Renal cortex interstitium (tissue), 11 donors: ENCODE data around the gene CAPS. TPM values are rescaled to one million over a fixed set of nuclear protein-coding genes. Genes with fewer than 3 reads are reported as not detected.

ENCODE experiments used
- DNase-seq, 11 donors: peaks; one replicate each; pipeline ENCODE4 v3.0.0-alpha.2; 2013; ENCODE audit warnings: low read depth in 9 of 11, low spot score in 4 of 11; ENCODE audit errors: extremely low read depth in 1 of 11
- polyA plus RNA-seq, 3 donors: library from polyadenylated mRNA; unstranded; fragments of 120-200 nt; gene quantifications; one replicate each; pipeline ENCODE4 v1.2.1, GENCODE V29; 2013; ENCODE audit not compliant: insufficient read length in 3 of 3

CAPS gene
- polyA plus RNA-seq, 3 donors, result 16.6 to 43.9 (median 29.6) TPM

DNA sequence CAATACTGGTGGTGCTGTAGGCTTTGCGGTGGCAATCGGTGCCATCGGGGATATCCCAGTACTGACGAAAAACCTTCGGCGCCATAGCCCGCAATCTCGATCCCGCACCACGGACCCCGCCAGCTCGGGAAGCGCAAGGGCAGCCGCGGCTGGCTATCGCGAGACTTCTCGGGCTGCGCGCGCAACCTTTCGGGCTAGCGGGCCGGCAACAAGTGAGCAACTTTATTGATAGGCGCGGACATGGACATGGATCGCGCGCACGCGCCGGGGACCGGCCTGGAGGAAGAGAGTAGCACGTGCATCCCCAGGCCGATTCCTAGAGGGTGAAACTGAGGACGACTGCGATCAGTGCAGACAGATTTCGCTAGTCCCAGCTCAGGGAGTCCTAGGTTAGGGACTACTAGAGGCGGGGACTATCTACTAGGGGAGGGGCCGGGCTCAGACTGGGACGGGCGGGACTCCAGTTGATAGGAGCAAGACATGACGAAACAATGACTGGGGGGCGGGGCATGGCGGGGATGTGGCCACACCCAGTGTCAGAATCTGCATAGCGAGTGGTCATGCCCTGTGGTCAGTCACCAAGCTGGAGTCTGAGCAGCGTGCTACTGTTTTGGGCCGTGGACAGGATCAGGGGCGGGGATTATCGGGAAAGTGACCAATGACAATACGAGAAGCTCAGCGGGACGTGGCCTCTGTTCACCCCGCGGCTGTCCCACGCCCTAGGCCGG, 10.3 kb upstream of the CAPS start, which contains the start of gene NDUFA11:
NDUFA11 (minus strand) TSS at position 167 of the 728 bp plus-strand sequence; CDS start at position 85, 82 bp downstream.
- DNase-seq, result peak; percentile 85 to 97 (median 94)

DNA sequence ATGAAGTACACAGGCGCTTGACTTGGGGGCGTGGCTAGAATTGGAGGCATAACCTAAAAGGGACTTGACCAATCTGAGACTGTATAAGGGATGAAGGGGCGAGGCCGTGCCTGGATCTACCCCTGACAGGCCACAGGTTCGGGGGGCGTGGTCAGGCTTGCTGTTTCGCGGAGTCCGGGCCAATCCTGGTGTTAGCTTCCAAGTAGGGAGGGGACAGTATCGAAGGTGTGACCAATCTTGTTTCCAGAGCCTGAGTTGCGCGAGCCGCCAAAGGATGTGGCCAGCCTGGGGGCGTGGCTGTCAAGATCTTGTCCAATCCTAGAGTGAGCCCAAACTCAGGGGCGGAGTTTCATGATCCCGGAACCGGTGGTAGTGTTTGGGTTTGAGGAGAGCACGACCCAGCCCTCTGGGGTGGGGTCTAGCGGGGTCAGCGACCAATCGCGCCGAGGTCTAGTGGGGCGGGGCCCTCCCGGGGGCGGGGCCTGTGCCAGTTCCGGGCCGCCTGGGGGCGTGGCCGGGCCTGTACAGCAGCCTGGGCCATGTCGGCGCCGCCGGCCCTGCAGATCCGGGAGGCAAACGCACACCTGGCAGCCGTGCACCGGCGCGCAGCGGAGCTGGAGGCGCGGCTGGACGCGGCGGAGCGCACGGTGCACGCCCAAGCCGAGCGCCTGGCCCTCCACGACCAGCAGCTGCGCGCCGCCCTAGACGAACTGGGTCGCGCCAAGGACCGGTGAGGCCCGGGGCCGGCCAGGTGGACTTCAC, 9.5 kb upstream of the CAPS start, which contains the start of gene VMAC:
VMAC (plus strand) TSS at position 521 of the 762 bp plus-strand sequence; CDS start at position 540, 19 bp downstream.
- DNase-seq, result peak; percentile 97 to 100 (median 100)

DNA sequence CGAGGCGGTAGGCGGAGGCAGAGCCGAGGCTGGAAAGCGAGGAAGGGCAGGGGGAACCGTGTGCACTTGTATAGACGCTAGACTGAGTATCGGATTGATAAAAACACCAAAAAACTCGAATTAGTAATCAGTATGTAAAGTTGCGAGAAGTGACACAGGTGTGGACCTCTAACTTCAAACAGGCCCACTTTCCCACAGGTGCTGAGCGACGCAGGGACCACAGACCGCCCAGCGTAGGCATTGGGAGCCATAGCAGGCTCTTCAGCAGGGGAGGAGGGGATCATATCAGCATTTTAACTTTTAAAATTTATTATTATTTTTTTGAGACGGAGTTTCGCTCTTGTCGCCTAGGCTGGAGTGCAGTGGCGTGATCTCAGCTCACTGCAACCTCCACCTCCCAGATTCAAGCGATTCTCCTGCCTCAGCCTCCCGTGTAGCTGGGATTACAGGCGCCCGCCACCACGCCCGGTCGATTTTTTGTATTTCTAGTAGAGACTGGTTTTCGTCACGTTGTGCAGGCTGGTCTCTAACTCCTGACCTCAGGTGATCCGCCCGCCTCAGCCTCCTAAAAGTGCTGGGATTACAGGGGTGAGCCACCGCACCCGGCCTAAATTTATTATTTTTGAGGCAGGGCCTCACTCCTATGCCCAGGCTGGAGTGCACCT, 8.8 kb upstream of the CAPS start:
- DNase-seq, result no peak

DNA sequence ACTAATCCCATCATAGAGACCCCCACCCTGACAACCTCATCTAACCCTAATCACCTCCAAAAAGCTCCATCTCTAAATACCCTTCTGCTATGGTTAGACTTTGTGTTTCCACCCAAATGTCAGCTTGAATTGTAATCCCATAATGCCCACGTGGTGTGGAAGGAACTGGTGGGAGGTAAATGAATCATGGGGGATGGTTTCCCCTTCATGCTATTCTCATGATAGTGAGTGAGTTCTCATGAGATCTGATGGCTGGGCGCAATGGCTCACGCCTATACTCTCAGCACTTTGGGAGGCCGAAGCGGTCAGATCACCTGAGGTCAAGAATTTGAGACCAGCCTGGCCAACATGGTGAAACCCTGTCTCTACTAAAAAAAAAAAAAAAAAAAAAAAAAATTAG, 6.8 kb upstream of the CAPS start:
- no peak for DNase-seq

DNA sequence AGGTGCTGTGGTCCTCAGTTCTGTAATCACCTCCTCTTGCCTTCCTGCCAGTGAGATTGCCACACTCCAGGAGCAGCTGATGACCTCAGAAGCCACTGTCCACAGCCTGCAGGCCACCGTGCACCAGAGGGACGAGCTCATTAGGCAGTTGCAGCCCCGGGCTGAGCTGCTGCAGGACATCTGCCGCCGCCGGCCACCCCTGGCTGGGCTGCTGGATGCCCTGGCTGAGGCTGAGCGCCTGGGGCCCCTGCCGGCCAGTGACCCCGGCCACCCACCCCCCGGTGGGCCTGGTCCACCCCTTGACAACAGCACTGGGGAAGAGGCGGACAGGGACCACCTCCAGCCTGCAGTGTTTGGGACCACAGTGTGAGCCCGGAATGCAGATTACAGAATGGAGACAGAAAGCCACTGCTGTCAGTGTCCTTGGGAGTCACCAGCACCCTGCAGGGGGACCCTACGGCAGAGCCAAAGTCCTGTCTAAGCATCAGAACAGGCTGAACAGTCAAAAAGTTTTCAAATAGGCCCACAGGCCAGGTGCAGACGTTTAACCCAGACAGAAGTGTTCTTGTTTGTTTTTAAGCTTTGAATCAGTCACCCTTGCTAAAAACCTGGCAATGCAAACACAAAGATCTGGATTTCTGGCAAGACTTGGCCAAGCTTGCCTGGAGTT, 5.1 kb upstream of the CAPS start:
- DNase-seq, result no peak

DNA sequence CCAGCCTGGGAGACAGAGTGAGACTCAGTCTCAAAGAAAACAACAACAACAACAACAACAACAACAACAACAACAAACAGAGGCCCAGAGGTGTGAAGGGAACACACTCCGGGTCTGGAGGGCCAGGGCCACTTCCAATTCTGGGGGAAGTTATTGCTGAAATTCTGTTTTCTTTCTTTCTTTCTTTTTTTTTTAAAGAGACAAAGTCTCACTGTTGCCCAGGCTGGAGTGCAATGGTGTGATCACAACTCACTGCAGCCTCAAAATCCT, 3.5 kb upstream of the CAPS start:
- no peak for DNase-seq

DNA sequence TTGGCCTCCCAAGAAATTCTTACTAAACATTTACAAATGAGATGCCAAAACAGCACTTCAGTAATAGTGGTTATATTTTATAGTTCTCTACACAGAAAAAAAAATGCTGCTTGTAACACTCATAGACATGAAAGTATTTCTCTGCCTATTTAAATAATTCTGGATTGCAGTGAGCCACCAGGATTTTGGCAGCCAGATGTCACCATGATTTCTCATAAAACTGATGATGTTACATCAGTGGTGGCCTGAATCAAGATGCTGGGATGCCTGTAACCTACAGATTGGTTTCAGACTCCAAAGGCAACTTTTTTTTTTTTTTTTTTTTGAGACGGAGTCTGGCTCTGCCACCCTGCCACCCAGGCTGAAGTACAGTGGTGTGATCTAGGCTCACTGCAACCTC, 2.7 kb upstream of the CAPS start:
- no peak for DNase-seq

DNA sequence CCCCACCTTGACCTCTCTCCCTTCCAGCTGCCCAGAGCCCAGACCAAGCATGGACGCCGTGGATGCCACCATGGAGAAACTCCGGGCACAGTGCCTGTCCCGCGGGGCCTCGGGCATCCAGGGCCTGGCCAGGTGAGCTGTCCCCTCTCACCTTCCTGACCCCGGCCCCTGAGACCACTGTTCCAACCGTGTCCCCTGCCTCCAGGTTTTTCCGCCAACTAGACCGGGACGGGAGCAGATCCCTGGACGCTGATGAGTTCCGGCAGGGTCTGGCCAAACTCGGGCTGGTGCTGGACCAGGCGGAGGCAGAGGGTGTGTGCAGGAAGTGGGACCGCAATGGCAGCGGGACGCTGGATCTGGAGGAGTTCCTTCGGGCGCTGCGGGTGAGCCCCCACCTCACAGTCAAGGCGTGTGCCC, 312 bp downstream of the CAPS start:
- DNase-seq, result no peak

DNA sequence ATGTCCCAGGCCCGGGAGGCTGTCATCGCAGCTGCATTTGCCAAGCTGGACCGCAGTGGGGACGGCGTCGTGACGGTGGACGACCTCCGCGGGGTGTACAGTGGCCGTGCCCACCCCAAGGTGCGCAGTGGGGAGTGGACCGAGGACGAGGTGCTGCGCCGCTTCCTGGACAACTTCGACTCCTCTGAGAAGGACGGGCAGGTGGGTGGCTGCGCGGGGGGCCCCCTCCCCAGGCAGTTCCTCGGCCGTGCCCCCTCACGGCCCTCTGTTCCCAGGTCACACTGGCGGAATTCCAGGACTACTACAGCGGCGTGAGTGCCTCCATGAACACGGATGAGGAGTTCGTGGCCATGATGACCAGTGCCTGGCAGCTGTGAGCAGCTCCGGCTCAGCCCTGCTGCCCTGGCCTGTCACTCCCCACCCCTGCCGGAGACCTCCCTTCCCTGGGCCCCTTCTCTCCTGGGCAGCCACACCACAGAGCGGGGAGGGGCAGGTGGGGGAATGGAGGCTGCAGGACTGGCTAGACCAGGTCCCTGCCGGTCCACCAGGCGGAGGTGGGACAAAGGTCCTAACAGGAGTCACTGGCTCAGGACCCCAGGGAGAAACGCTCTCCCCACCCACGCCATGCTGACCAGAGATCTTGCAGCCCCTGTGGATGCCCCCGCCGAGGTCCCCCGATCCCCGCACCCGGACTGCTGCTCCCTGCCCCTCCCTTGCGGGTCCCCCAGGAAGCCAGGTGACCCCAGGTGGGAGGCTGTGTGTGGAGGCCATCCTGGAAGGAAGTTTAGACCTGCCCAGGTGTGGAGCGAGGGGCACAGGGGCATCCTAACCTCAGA, 1.1 kb downstream of the CAPS start:
- DNase-seq, result peak in 2 of 11 donors; percentile 53 to 74

DNA sequence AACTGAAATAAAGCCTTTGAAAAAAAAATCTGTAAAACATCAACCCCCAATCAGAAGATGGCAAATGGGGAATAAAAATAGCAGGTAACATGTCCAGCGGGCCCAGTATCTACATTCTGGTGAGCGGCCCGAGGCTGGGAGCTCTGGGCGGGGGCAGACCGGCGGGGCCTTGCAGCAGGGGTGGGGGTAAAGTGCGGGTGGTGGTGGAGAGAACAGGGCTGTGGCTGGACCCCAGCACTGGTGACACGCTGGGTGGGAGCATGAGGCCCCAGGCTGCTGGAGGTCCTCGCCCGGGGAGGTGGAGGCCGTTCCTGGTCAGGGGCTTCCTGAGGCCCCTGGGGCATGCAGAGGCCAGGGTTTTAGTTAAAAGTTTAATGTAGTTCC, 1.7 kb downstream of the CAPS start:
- no peak for DNase-seq

DNA sequence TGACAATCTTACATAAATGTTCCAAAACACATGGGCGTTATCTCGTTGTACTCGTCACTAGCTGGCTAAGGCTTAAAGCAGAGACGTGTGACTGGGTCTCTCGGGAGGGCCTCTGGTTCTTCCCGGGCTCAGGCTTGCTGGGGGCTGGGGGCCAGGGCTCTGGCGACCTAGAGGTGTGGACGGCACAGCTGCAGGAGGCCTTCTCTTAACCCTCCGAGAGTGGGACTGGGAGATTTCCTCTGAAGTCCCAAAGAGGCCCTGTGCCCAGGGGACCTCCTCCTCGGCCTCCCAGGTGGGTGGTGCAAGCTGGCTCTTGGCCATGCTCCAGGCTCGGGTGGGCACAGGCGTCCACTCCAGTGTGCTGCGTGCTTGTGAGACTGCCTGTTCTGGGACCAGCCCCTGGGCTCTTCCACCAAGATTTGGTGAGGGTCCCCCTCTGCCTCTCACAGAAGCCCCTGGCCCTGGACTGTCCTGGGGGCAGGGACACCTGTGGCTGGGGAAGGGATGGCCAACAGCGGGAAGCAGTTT, 2.2 kb downstream of the CAPS start:
- no peak for DNase-seq

DNA sequence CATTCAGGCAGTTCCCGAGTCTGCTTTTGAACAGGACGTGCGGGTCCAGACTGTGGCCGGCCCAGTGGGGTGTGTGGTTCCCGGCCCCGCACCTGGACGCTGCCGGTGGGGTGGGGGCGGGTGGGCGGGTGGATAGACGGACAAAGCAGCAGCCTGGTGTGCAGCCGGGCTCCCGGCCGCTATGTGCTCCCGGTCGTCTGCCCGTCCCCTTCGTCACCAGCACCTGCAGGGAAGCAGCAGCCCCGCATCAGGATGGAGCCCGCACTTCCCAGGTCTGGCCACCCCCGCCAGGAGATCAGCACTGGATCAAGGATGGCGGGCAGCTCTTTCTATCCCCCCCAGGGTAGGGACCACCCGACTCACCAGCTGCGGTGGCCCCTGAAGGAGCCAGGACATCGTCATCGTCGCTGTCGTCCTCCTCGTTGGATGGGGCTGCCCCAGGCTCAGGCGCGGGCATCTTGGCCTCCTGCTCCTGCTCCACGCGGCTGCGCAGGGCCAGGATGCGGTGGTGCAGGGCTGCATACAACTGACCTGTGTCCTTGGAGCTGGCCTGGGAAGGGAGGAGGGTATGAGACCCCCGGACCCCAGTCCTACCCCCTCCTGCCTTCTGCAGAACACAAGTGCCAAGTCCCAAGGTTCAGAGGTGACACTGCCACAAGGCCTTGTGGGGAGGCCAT, 3.5 kb downstream of the CAPS start:
- DNase-seq, result no peak

DNA sequence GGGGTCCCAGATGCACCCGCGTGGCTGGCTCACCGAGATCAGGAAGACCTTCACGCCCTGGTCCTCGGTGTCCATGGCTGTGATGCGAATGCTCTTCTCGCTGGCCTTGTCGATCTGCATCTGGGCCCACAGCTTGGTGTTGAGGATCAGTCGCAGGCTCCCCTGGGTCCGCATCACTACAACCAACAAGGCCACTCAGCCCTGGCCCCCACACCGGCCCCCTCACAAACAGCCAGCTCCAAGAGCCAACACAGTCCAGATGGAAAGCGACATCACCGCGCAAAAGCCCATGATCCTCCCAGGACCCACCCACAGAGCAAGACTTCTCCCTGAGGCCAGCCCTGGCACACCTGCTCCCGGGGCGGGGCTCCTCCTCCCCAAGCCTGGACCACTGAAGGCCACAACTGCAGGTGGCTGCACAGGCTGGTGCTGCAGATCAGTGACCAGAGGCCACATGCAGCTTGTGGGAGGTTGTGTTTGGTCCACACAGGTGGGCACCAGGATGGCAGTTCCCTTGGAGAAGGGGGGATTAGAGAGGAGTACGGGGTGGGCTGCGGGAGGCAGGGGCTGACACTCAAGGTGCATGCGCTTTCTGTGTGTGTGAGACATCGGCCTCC, 4.5 kb downstream of the CAPS start:
- DNase-seq, result no peak

DNA sequence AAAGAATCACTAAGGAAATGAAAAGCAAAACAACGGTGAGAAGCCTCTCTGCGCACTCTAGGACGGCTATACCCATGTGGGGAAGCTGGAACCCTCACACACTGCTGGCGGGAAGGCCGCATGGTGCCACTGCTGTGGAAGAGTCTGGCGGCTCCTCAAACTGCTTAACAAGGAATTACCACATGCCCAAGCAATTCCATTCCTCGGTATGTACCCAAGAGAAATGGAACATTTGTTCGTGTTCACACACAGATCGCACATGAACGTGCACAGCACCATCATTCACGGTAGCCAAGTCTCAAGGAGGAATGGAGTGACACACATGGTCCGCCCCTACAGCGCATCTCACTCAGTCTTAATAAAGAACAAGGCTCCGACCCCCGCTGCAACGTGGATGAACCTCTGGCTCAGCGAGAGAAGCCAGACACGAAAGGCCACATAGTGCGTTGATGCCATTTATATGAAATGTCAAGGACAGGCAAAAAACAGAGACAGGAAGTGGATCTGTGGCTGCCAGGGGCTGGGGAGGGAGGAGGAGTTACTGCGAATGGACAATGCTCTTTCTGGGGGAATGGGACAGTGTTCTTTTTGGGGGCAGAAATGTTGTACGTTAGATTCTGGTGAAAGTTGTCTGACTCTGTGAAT, 7.6 kb downstream of the CAPS start:
- no peak for DNase-seq

DNA sequence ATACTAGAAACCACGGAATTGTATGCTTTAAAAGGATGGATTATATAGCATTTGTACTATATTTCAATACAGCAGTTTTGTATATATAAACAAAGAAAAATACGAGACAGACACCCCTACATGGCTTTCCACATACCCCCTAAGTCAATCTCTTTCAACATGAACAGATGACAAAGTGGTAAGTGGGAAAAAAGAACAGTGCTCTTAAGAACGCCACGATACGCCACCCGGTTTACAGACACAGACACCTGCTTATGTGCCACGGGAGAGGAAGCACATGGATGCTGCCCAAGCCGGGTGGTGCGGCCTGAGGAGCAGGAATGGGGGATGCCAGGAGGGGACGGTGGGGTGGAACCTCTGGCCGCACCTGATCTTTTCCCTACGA, 8.1 kb downstream of the CAPS start:
- no peak for DNase-seq

DNA sequence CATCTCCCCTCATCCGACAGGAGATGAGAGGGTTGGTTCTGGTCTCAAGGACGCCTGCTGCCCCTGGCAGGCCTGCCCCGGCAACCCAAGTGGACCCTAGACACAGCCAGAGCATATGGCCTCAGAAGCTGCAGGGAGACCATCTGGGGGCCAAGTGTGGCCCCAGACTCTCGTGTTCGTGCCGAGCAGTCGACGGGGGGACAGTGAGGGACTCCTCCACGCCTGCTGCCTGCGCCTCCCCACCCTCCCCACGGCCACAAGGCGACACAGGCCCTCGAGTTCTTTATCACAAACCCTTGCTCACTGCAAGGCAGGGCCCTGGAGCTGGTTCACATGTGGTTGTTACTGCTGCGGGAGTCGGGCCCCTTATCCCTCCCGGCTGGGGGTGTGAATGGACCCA, 9.3 kb downstream of the CAPS start:
- no peak for DNase-seq

DNA sequence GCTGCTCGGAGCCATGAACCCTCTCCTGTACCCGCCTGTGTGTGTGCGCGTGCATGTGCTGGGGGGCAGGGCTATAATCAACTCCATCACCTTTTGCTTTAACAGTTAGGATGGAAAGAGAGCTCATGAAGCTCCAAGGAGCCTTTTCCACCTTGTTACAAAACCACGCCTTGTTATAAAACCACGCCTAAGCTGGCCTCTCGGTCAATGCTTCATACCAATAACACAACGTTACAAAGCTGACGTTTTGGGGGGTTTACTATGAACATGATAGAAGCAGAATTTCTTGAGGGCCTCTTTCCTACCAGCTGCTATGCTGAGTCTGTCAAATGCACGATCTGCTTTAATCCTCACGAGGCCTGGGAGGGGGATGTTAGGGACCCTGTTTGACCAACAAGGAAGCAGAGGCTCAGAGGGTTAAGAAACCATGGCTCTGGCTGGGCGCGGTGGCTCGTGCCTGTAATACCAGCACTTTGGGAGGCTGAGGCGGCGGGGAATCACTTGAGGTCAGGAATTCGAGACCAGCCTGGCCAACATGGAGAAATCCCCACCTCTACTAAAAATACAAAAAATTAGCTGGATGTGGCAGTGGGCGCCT, 11.9 kb downstream of the CAPS start:
- no peak for DNase-seq
